ENCODE measurements around the gene HTR3D.

- TF ChIP-seq CTCF (IDR thresholded peaks at IDR 0.05; ENCODE audit: low read length) (no peak), EZH2 (IDR thresholded peaks at IDR 0.05; ENCODE audit: borderline replicate concordance, low read length) (no peak)
Measured at GRCh38 chr3:183988216-183988790, 43.2 kb upstream of the HTR3D start.

Measured in OCI-LY1 (cell line).